Activated T-cell treated with anti-CD3 and anti-CD28 coated beads, Interleukin-2, amount 50 U/mL, for 72 hours (primary cell): ENCODE data around the gene PPP1R2B. TPM values are rescaled to one million over a fixed set of nuclear protein-coding genes. Genes with fewer than 3 reads are reported as not detected.
"Not testable (repeated sequence)": the region's sequence is repeated elsewhere in the genome, so short reads cannot be mapped to it uniquely, and the experiment has no call there.

Source experiments
- ATAC-seq, 2 donors: fragments of 150-1000 bp; cut with Tn5 transposase; replicated peaks in 1 of 2; 2 replicates each; pipeline ENCODE4 v1.10.0; 2021; ENCODE audit warnings: moderate library complexity in 2 of 2, mild to moderate bottlenecking in 1 of 2
- DNase-seq, 2 donors: peaks; one replicate each; pipeline ENCODE4 v3.0.0; 2021 to 2022; ENCODE audit warnings: mixed read lengths in 1 of 2
- H3K27ac Mint-ChIP-seq: one replicate; pipeline ENCODE4 v1.8.0; 2022; ENCODE audit warnings: mild to moderate bottlenecking, moderate library complexity, mixed read lengths
- H3K27me3 Mint-ChIP-seq: one replicate; pipeline ENCODE4 v1.8.0; 2022; ENCODE audit warnings: low read depth, mixed read lengths
- H3K36me3 Mint-ChIP-seq, 2 donors: one replicate each; pipeline ENCODE4 v1.8.0; 2022; ENCODE audit warnings: mixed read lengths in 2 of 2, mild to moderate bottlenecking in 1 of 2; ENCODE audit not compliant: insufficient read depth in 2 of 2
- H3K4me1 Mint-ChIP-seq: one replicate; pipeline ENCODE4 v1.8.0; 2022; ENCODE audit warnings: low read depth, mixed read lengths
- H3K4me3 Mint-ChIP-seq, 2 donors: one replicate each; pipeline ENCODE4 v1.8.0; 2022; ENCODE audit warnings: mild to moderate bottlenecking in 2 of 2, mixed read lengths in 2 of 2, moderate library complexity in 2 of 2
- H3K9me3 Mint-ChIP-seq, 2 donors: one replicate each; pipeline ENCODE4 v1.8.0; 2022; ENCODE audit warnings: mixed read lengths in 2 of 2
- total RNA-seq, 2 donors: library from RNA; stranded (reverse); gene quantifications; one replicate each; pipeline ENCODE4 v1.2.3, GENCODE V29; 2022

Gene PPP1R2B
- total RNA-seq, 2 donors from 2014 or later: 0.34 to 0.42 TPM

GRCh38 chr5:156835905-156836304, 14.2 kb upstream of the PPP1R2B start:
- no peaks in the 10 kb centered on the region for H3K9me3 Mint-ChIP-seq
- H3K27me3 Mint-ChIP-seq: peaks cover 10% of the 10 kb centered on the region
- H3K4me1 Mint-ChIP-seq: peaks cover 20% of the 10 kb centered on the region
- H3K36me3 Mint-ChIP-seq: no peaks in the 10 kb centered on the region
- no peak overlapping the region for H3K27ac Mint-ChIP-seq
- DNase-seq: no peak
- no peak overlapping the region for H3K4me3 Mint-ChIP-seq
- no peak for ATAC-seq

DNA sequence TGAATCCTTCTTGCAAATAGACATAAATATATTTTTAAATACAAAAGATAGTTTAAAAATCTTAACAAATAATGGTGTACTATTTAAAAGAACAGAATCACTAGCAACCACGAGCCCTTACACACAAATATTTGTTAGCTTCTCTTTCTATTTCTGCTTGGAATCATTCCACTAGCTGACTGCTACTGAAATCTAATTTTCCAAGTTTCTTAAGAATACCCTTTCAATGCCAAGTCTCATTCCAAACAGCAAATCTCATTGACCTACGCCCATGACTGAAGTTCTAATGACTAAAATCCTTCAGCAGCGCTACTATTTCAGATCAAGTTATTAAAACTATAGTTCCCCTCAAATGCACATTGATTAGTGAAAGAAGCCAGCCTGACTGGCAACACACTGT, 13.2 kb upstream of the PPP1R2B start:
- no peak for ATAC-seq
- H3K27ac Mint-ChIP-seq: no peak overlapping the region
- DNase-seq: no peak
- H3K27me3 Mint-ChIP-seq: peaks cover 10% of the 10 kb centered on the region
- no peak overlapping the region for H3K4me3 Mint-ChIP-seq
- H3K9me3 Mint-ChIP-seq: no peaks in the 10 kb centered on the region
- H3K36me3 Mint-ChIP-seq: no peaks in the 10 kb centered on the region
- peaks cover 20% of the 10 kb centered on the region for H3K4me1 Mint-ChIP-seq

GRCh38 chr5:156838961-156839360, 11.1 kb upstream of the PPP1R2B start:
- Mint-ChIP-seq H3K4me3 (no peak overlapping the region), H3K4me1 (peaks cover 12% of the 10 kb centered on the region), H3K9me3 (no peaks in the 10 kb centered on the region), H3K36me3 (no peaks in the 10 kb centered on the region), H3K27me3 (peaks cover 10% of the 10 kb centered on the region), H3K27ac (no peak overlapping the region)
- DNase-seq: no peak
- ATAC-seq: no peak

DNA sequence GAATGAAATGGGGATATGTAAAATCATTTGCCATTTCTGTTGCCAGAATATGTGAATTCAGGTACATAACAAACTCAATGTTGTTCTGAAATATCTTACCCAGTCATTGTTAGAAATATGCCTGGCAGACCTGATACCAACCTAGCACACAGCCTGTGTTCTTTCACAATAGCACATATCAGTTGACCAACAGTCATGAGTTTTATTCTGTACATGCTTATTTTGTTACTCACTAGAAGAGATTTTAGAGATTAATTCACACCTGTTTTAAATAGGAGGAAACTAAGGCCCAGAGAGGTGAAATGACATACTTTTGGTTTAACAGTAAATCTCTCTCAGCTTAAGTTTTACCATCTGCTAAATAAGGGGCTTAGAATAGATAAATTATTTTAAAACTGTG, 8.4 kb upstream of the PPP1R2B start:
- Mint-ChIP-seq H3K4me1 (no peaks in the 10 kb centered on the region), H3K27ac (no peak overlapping the region), H3K4me3 (no peak overlapping the region), H3K27me3 (no peaks in the 10 kb centered on the region), H3K36me3 (no peaks in the 10 kb centered on the region), H3K9me3 (peaks cover 0 to 2% of the 10 kb centered on the region in 2 donors)
- ATAC-seq (no peak), DNase-seq (no peak)

GRCh38 chr5:156846914-156847313, 3.2 kb upstream of the PPP1R2B start:
- peaks cover 23% of the 10 kb centered on the region for H3K27me3 Mint-ChIP-seq
- no peak overlapping the region for H3K4me3 Mint-ChIP-seq
- peaks cover 5 to 7% of the 10 kb centered on the region in 2 donors for H3K9me3 Mint-ChIP-seq
- no peak overlapping the region for H3K27ac Mint-ChIP-seq
- DNase-seq (no peak), ATAC-seq (no peak)
- no peaks in the 10 kb centered on the region for H3K4me1 Mint-ChIP-seq
- peaks cover 5 to 15% of the 10 kb centered on the region in 2 donors for H3K36me3 Mint-ChIP-seq

- H3K9me3 Mint-ChIP-seq, ATAC-seq, H3K4me1 Mint-ChIP-seq, DNase-seq, H3K27ac Mint-ChIP-seq, H3K4me3 Mint-ChIP-seq: not testable (repeated sequence)
- Mint-ChIP-seq H3K27me3 (peaks cover 25% of the 10 kb centered on the region), H3K36me3 (peaks cover 7 to 15% of the 10 kb centered on the region in 2 donors)
Observed at GRCh38 chr5:156848447-156848846, 1.6 kb upstream of the PPP1R2B start.

GRCh38 chr5:156851880-156852279, 1.8 kb downstream of the PPP1R2B start:
- no peak for ATAC-seq
- no peak overlapping the region for H3K27ac Mint-ChIP-seq
- peaks cover 8 to 20% of the 10 kb centered on the region in 2 donors for H3K9me3 Mint-ChIP-seq
- no peak for DNase-seq
- peaks cover 19 to 35% of the 10 kb centered on the region in 2 donors for H3K36me3 Mint-ChIP-seq
- peaks cover 25% of the 10 kb centered on the region for H3K27me3 Mint-ChIP-seq
- peaks cover 7% of the 10 kb centered on the region for H3K4me1 Mint-ChIP-seq
- H3K4me3 Mint-ChIP-seq: no peak overlapping the region

DNA sequence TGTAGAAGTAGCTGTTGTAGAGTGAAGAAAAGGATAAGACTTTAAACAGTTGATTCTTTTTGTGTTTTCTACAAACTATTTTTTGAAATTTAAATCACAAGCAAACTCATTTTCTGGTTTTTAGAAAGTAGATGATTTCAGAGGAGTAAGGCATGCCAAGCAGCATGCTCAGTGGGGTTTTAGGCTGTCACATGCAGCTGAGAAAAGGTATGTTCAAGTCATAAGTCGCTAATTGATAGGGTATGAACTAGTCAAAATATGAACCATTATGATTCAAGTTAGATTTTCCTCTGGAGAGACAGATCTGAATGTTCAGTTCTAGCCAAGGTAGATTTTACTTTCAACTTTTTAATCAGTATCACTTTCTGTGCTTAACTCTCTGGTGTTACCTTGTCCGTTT, 3.0 kb downstream of the PPP1R2B start:
- not testable (repeated sequence) for H3K4me1 Mint-ChIP-seq, H3K27ac Mint-ChIP-seq, DNase-seq, H3K4me3 Mint-ChIP-seq
- H3K36me3 Mint-ChIP-seq: peaks cover 19 to 32% of the 10 kb centered on the region in 2 donors
- peaks cover 8 to 17% of the 10 kb centered on the region in 2 donors for H3K9me3 Mint-ChIP-seq
- peaks cover 17% of the 10 kb centered on the region for H3K27me3 Mint-ChIP-seq
- ATAC-seq: peak; percentile 88 to 90

DNA sequence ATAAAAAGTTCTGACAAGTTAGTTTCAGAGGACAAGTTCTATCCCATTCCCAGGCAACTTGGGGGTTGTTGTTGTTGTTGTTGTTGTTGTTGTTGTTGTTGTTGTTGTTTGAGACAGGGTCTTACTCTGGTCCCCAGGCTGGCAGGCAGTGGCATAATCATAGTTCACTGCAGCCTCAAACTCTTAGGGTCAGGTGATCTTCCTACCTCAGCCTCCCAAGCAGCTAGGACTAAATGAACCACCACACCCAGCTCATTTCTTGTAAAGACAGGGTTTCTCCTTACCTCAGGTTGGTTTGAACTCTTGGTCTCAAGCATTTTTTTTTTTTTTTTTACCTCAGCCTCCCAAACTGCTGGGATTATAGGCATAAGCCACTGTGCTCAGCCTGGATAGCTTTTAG, 15.3 kb downstream of the PPP1R2B start:
- peaks cover 2 to 3% of the 10 kb centered on the region in 2 donors for H3K36me3 Mint-ChIP-seq
- H3K9me3 Mint-ChIP-seq: peaks cover 3% of the 10 kb centered on the region in 2 donors
- no peak for DNase-seq
- no peak for ATAC-seq
- no peaks in the 10 kb centered on the region for H3K4me1 Mint-ChIP-seq
- H3K27ac Mint-ChIP-seq: no peak overlapping the region
- H3K4me3 Mint-ChIP-seq: no peak overlapping the region
- no peaks in the 10 kb centered on the region for H3K27me3 Mint-ChIP-seq

DNA sequence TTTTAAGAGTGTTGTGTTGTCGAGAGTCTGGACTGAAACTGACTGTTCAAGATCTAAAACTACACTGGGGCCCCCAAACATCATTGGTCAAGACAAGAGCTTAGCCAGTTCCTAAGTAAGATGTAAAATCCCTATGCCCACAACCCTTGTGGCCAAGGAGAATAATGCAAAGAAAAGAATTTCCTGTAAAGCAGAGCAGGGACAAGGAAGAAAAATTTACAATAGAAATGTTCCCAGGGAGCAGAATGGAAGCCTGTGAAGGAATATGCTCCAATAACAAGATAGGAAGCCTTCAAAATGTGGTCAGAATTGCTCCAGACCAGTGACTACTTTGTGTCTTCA, 20.4 kb downstream of the PPP1R2B start:
- no peaks in the 10 kb centered on the region for H3K4me1 Mint-ChIP-seq
- peaks cover 8 to 9% of the 10 kb centered on the region in 2 donors for H3K36me3 Mint-ChIP-seq
- H3K27me3 Mint-ChIP-seq: no peaks in the 10 kb centered on the region
- no peak for DNase-seq
- H3K9me3 Mint-ChIP-seq: peaks cover 8 to 10% of the 10 kb centered on the region in 2 donors
- no peak overlapping the region for H3K27ac Mint-ChIP-seq
- ATAC-seq: no peak
- H3K4me3 Mint-ChIP-seq: no peak overlapping the region

DNA sequence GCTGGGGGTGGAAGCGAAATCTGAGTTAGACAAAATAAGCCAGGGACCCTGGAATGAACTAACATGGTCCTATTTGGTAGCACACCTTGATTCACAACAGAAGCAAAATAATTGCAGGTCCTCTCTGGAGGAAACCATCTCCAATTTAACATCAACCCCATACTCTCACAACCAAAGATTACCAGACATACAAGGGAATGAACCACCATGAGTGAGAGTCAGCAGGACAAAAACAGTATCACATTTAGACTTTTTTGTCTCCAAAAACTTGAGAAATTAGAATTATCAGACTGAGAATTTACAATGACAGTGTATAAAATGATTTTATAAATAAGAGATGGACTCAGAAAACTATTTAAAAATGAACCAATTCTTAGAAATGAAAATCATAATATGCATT, 21.1 kb downstream of the PPP1R2B start:
- Mint-ChIP-seq H3K4me3 (no peak overlapping the region), H3K27me3 (no peaks in the 10 kb centered on the region), H3K4me1 (no peaks in the 10 kb centered on the region), H3K9me3 (peaks cover 8 to 10% of the 10 kb centered on the region in 2 donors), H3K27ac (no peak overlapping the region), H3K36me3 (peaks cover 8 to 9% of the 10 kb centered on the region in 2 donors)
- ATAC-seq (no peak), DNase-seq (no peak)

DNA sequence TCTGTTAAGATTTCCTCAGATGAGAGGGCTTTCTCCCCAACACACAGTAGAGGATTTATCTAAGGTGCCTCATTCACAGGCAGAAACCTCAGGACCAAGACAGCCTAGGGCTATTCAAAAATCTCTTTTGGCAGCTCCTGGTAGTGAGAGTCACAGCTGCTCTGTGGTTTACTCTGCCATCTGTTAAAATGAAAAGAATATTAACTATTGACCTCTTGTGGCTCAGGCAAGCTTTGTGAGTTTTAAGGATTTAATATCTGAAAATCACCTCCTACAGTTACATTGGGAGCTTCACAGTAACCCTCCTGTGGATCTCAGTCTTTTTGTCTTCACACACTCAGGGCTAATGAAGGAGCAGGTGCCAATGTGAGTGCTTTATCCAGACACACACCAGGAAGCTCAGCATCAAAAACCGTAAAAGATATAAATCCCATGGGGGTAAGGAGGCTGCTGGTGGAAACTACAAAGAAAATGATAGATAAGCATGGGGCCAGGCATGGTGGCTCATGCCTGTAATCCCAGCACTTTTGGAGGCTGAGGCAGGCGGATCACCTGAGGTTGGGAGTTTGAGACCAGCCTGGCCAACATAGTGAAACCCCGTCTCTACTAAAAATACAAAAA, 29.7 kb downstream of the PPP1R2B start:
- Mint-ChIP-seq H3K36me3 (no peaks in the 10 kb centered on the region), H3K4me1 (peaks cover 11% of the 10 kb centered on the region), H3K4me3 (no peak overlapping the region), H3K27ac (no peak overlapping the region), H3K9me3 (no peaks in the 10 kb centered on the region), H3K27me3 (peaks cover 16% of the 10 kb centered on the region)
- DNase-seq: no peak
- ATAC-seq: no peak

GRCh38 chr5:156883316-156883875, 33.3 kb downstream of the PPP1R2B start:
- H3K4me3 Mint-ChIP-seq: no peak overlapping the region
- no peak overlapping the region for H3K27ac Mint-ChIP-seq
- no peaks in the 10 kb centered on the region for H3K36me3 Mint-ChIP-seq
- no peaks in the 10 kb centered on the region for H3K9me3 Mint-ChIP-seq
- ATAC-seq (no peak), DNase-seq (no peak)
- H3K4me1 Mint-ChIP-seq: peaks cover 11% of the 10 kb centered on the region
- peaks cover 11% of the 10 kb centered on the region for H3K27me3 Mint-ChIP-seq

DNA sequence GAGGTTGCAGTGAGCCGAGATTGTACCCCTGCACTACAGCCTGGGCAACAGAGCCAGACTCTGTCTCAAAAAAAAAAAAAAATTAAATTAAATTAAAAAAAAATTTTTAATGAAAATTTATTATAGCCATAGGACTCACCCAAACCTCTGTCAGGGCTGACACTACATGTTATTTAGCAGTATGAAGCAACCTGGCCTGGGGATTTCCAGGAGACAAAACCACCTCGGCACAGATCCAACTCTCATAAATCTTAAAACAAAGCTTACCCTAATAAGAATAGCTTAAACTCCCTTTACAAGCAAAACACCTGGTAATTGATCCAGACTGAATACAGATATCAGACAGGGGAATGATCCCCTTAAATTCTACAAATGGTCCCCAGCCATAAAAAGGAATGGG, 38.4 kb downstream of the PPP1R2B start:
- Mint-ChIP-seq H3K4me1 (peaks cover 48% of the 10 kb centered on the region), H3K36me3 (no peaks in the 10 kb centered on the region), H3K27me3 (no peaks in the 10 kb centered on the region), H3K4me3 (no peak overlapping the region), H3K27ac (no peak overlapping the region), H3K9me3 (no peaks in the 10 kb centered on the region)
- DNase-seq (no peak), ATAC-seq (no peak)
